Measurements from ENCODE around the gene F8.
A peak's percentile ranks its signal among the peaks of the same experiment; 100 is the strongest.

- TF ChIP-seq EP300 (IDR thresholded peaks at IDR 0.05) (no peak), POLR2A (IDR thresholded peaks at IDR 0.05) (peak in 1 of 4 donors; percentile 35)
- TF ChIP-seq, protein P1, sequence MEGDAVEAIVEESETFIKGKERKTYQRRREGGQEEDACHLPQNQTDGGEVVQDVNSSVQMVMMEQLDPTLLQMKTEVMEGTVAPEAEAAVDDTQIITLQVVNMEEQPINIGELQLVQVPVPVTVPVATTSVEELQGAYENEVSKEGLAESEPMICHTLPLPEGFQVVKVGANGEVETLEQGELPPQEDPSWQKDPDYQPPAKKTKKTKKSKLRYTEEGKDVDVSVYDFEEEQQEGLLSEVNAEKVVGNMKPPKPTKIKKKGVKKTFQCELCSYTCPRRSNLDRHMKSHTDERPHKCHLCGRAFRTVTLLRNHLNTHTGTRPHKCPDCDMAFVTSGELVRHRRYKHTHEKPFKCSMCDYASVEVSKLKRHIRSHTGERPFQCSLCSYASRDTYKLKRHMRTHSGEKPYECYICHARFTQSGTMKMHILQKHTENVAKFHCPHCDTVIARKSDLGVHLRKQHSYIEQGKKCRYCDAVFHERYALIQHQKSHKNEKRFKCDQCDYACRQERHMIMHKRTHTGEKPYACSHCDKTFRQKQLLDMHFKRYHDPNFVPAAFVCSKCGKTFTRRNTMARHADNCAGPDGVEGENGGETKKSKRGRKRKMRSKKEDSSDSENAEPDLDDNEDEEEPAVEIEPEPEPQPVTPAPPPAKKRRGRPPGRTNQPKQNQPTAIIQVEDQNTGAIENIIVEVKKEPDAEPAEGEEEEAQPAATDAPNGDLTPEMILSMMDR (IDR thresholded peaks at IDR 0.05), result no peak
These were observed 48.6 kb upstream of the F8 start, which contains the start of the genes BRCC3, CMC4 and MTCP1 for GRCh38 chrX:155070975-155071693.
